HCT116 (cell line): ENCODE data around the gene BRIP1. TPM values are rescaled to one million over a fixed set of nuclear protein-coding genes. Genes with fewer than 3 reads are reported as not detected.

Source experiments
- ATAC-seq: fragments of 200-7000 bp; cut with Tn5 transposase; 2 replicates; pipeline ENCODE4 v1.9.1; 2020; ENCODE audit warnings: mild to moderate bottlenecking, moderate library complexity
- BruUV-seq: library from RNA; stranded (reverse); fragments of 400-500 nt; replicated peaks from 2 replicates; lab custom pipeline; 2021; lab: Mats Ljungman, UMichigan
- CTCF ChIA-PET: fragments of 300-600 bp; sonication (Branson Sonifier 250); formaldehyde crosslinking; loops from one replicate; lab custom pipeline; 2021; ENCODE audit warnings: antibody characterized with exemption; lab: Charles Lee
- POLR2A ChIA-PET: fragments of 300-600, 350-600 bp; sonication (Branson Sonifier 250); formaldehyde crosslinking; loops from one replicate; lab custom pipeline; 2021; ENCODE audit warnings: antibody characterized with exemption; lab: Charles Lee
- RAD21 ChIA-PET, 2 experiments: fragments of 300-600 bp; sonication (Branson Sonifier 250); formaldehyde crosslinking; loops; one replicate each; lab custom pipeline; 2023; ENCODE audit warnings: low total read pairs in 2 of 2; ENCODE audit not compliant: uncharacterized antibody in 2 of 2, unreplicated experiment in 2 of 2, low non-redundant PET in 1 of 2; lab: Charles Lee
- DNase-seq: peaks from one replicate; pipeline ENCODE4 v3.0.0-alpha.2; 2010; ENCODE audit warnings: low read depth, low spot score
- H2AFZ ChIP-seq: fragments of 200-600 bp; shearing (Covaris generic), sonication (generic); 2 replicates; pipeline ENCODE4 v1.6.1; 2017; ENCODE audit warnings: low read depth, mixed run types, mixed read lengths, antibody characterized with exemption, low read length; ENCODE audit not compliant: poor library complexity, severe bottlenecking
- H3K27ac ChIP-seq: 2 replicates; pipeline ENCODE4 v1.5.1; 2012; ENCODE audit warnings: low read depth, low read length
- H3K27me3 ChIP-seq: fragments of 200-600 bp; sonication (generic); 2 replicates; pipeline ENCODE4 v1.6.1; 2016; ENCODE audit warnings: mixed run types, low read length, mixed read lengths; ENCODE audit not compliant: insufficient read depth
- H3K36me3 ChIP-seq, 2 experiments: fragments of 200-500 bp in 1 of 2; fragments of 200-600 bp in 1 of 2; sonication (Bioruptor generic) in 1 of 2; sonication (generic) in 1 of 2; 2 replicates each; pipeline versions ENCODE4 v1.5.1 to v1.6.1; 2014 to 2016; ENCODE audit warnings: low read length in 2 of 2, inconsistent platforms in 1 of 2, mixed read lengths in 1 of 2, mixed run types in 1 of 2; ENCODE audit not compliant: insufficient read depth in 2 of 2, control insufficient read depth in 1 of 2
- H3K4me1 ChIP-seq, 2 experiments: fragments of 200-600 bp in 1 of 2; sonication (generic) in 1 of 2; 2 replicates each; pipeline versions ENCODE4 v1.5.1 to v1.6.1; 2012 to 2017; ENCODE audit warnings: low read length in 2 of 2, inconsistent platforms in 1 of 2, mild to moderate bottlenecking in 1 of 2, mixed read lengths in 1 of 2, mixed run types in 1 of 2, moderate library complexity in 1 of 2; ENCODE audit not compliant: insufficient read depth in 2 of 2, control insufficient read depth in 1 of 2
- H3K4me2 ChIP-seq: fragments of 200-600 bp; sonication (generic); 2 replicates; pipeline ENCODE4 v1.6.1; 2017; ENCODE audit warnings: mixed run types, low read length, mixed read lengths
- H3K4me3 ChIP-seq, 2 experiments: fragments of 200-600 bp in 1 of 2; sonication (generic) in 1 of 2; replicated peaks in 1 of 2; 2 replicates each; pipeline ENCODE4 v1.5.1; 2011 to 2016; ENCODE audit warnings: low read length in 2 of 2, control low read depth in 1 of 2, low read depth in 1 of 2, mild to moderate bottlenecking in 1 of 2, mixed read lengths in 1 of 2, mixed run types in 1 of 2
- H3K79me2 ChIP-seq: fragments of 200-600 bp; sonication (generic); 2 replicates; pipeline ENCODE4 v1.6.1; 2017; ENCODE audit warnings: mild to moderate bottlenecking, mixed run types, low read length, moderate library complexity, mixed read lengths; ENCODE audit not compliant: insufficient read depth
- H3K9ac ChIP-seq: fragments of 200-600 bp; sonication (generic); 2 replicates; pipeline ENCODE4 v1.6.1; 2016; ENCODE audit warnings: low read length, mixed read lengths
- H3K9me2 ChIP-seq: fragments of 200-600 bp; sonication (generic), shearing (Covaris generic); 2 replicates; pipeline ENCODE4 v1.6.1; 2017; ENCODE audit warnings: mixed run types, mild to moderate bottlenecking, moderate library complexity; ENCODE audit not compliant: insufficient read depth
- H3K9me3 ChIP-seq, 2 experiments: fragments of 200-500 bp in 1 of 2; fragments of 200-600 bp in 1 of 2; sonication (Bioruptor generic) in 1 of 2; sonication (generic) in 1 of 2; 2 replicates each; pipeline ENCODE4 v1.6.1; 2014 to 2017; ENCODE audit warnings: low read length in 2 of 2, mixed read lengths in 2 of 2, inconsistent platforms in 1 of 2, low read depth in 1 of 2, mild to moderate bottlenecking in 1 of 2, mixed run types in 1 of 2, moderate library complexity in 1 of 2; ENCODE audit not compliant: control insufficient read depth in 1 of 2, insufficient read depth in 1 of 2
- H4K20me1 ChIP-seq: fragments of 200-600 bp; sonication (generic), shearing (Covaris generic); 2 replicates; pipeline ENCODE4 v1.6.1; 2017; ENCODE audit warnings: mixed run types, mild to moderate bottlenecking, moderate library complexity; ENCODE audit not compliant: insufficient read depth
- CBX3 ChIP-seq: IDR thresholded peaks from 2 replicates; pipeline ENCODE4 v1.6.1; 2012; ENCODE audit warnings: low read depth
- CEBPB ChIP-seq: IDR thresholded peaks from 2 replicates; pipeline ENCODE4 v1.6.1; 2012; ENCODE audit warnings: low read depth
- EGR1 ChIP-seq: IDR thresholded peaks from 2 replicates; pipeline ENCODE4 v1.6.1; 2012; ENCODE audit warnings: low read depth
- EZH2phosphoT487 ChIP-seq: fragments of 200-600 bp; IDR thresholded peaks from 2 replicates; pipeline ENCODE4 v1.6.1; 2018; ENCODE audit warnings: antibody characterized with exemption, borderline replicate concordance
- FOSL1 ChIP-seq: IDR thresholded peaks from 2 replicates; pipeline ENCODE4 v1.6.1; 2012; ENCODE audit warnings: low read depth
- MAX ChIP-seq: IDR thresholded peaks from 2 replicates; pipeline ENCODE4 v1.6.1; 2012
- POLR2A ChIP-seq: IDR thresholded peaks from 2 replicates; pipeline ENCODE4 v1.7.0; 2011; ENCODE audit warnings: borderline replicate concordance; ENCODE audit not compliant: insufficient read depth, insufficient read length; ENCODE audit errors: extremely low read depth
- POLR2AphosphoS5 ChIP-seq: IDR thresholded peaks from 2 replicates; pipeline ENCODE4 v1.6.1; 2011; ENCODE audit warnings: mild to moderate bottlenecking, low read depth, low read length, moderate library complexity
- RAD21 ChIP-seq: IDR thresholded peaks from 2 replicates; pipeline ENCODE4 v1.6.1; 2012; ENCODE audit warnings: low read depth, mild to moderate bottlenecking
- REST ChIP-seq: IDR thresholded peaks from 2 replicates; pipeline ENCODE4 v1.6.1; 2012; ENCODE audit warnings: low read depth
- SIN3A ChIP-seq: IDR thresholded peaks from 2 replicates; pipeline ENCODE4 v1.6.1; 2012; ENCODE audit warnings: low read depth
- SP1 ChIP-seq: IDR thresholded peaks from 2 replicates; pipeline ENCODE4 v1.6.1; 2012; ENCODE audit warnings: low read depth
- SRF ChIP-seq: IDR thresholded peaks from 2 replicates; pipeline ENCODE4 v1.6.1; 2012; ENCODE audit warnings: low read depth
- TCF7L2 ChIP-seq: IDR thresholded peaks from 2 replicates; pipeline ENCODE4 v1.7.0; 2011; ENCODE audit warnings: borderline replicate concordance, inconsistent platforms; ENCODE audit not compliant: insufficient read depth, insufficient read length; ENCODE audit errors: extremely low read depth
- YY1 ChIP-seq: IDR thresholded peaks from 2 replicates; pipeline ENCODE4 v1.6.1; 2011; ENCODE audit warnings: low read length, low read depth, moderate library complexity, mild to moderate bottlenecking; ENCODE audit not compliant: insufficient replicate concordance; ENCODE audit errors: extremely low read depth
- ZFX ChIP-seq: fragments of 450-650 bp; IDR thresholded peaks from 2 replicates; pipeline ENCODE4 v1.6.1; 2017
- ZNF274 ChIP-seq: fragments of 200-500 bp; sonication (Bioruptor generic); IDR thresholded peaks from 2 replicates; pipeline ENCODE4 v1.6.1; 2014; ENCODE audit warnings: mild to moderate bottlenecking, low read depth, low read length, inconsistent platforms
- intact Hi-C: fragments of 100-400 bp; cut with micrococcal nuclease; formaldehyde crosslinking; loops from 2 replicates; pipeline ENCODE4 v1.10.0; 2022
- total RNA-seq: library from RNA; stranded (reverse); gene quantifications from one replicate; pipeline ENCODE4 v1.2.1, GENCODE V29; 2021; ENCODE audit not compliant: unreplicated experiment
- TF ChIP-seq, protein P1 (sequence below): IDR thresholded peaks from 2 replicates; pipeline ENCODE4 v1.6.1; 2011; ENCODE audit warnings: mild to moderate bottlenecking, low read length, moderate library complexity; ENCODE audit not compliant: insufficient replicate concordance; ENCODE audit errors: extremely low read depth
- TF ChIP-seq, protein P2 (sequence below): IDR thresholded peaks from 2 replicates; pipeline ENCODE4 v1.6.1; 2012
- TF ChIP-seq, protein P3 (sequence below), 3 experiments: fragments of 200-600 bp in 1 of 3; sonication (generic) in 1 of 3; IDR thresholded peaks in 2 of 3; conservative IDR thresholded peaks in 1 of 3; 2 replicates each; pipeline ENCODE4 v1.5.1; 2012 to 2017; ENCODE audit warnings: low read depth in 2 of 3, low read length in 2 of 3, antibody characterized with exemption in 1 of 3, borderline replicate concordance in 1 of 3, control low read depth in 1 of 3, mild to moderate bottlenecking in 1 of 3, mixed read lengths in 1 of 3, mixed run types in 1 of 3, moderate library complexity in 1 of 3; ENCODE audit not compliant: insufficient read depth in 1 of 3

BRIP1 gene
- total RNA-seq, 1 experiment from 2014 or later = 22.2 TPM

GRCh38 chr17:61701978-61702377, 161.3 kb downstream of the BRIP1 start:
- CTCF ChIA-PET = no interaction called here

More at GRCh38 chr17:61701978-61702377, 161.3 kb downstream of the BRIP1 start:
- Histone ChIP-seq H3K27me3 (no peaks in the 10 kb centered on the region), H3K9me2 (no peaks in the 10 kb centered on the region), H3K4me1 (no peaks in the 10 kb centered on the region), H2AFZ (no peak overlapping the region), H3K4me3 (no peak overlapping the region), H3K27ac (no peak overlapping the region), H3K9ac (no peak overlapping the region), H4K20me1 (no peaks in the 10 kb centered on the region), H3K4me2 (no peak overlapping the region), H3K79me2 (no peaks in the 10 kb centered on the region), H3K36me3 (no peaks in the 10 kb centered on the region), H3K9me3 (peaks cover 7 to 27% of the 10 kb centered on the region in 2 experiments; a peak in 3 of 4 replicates)
- POLR2A ChIA-PET = no interaction called here
- intact Hi-C loops = no loop called here
- DNase-seq (no peak), ATAC-seq (no peak)
- RAD21 ChIA-PET = no interaction called here
- BruUV-seq = no TSS peak
- TF ChIP-seq EZH2phosphoT487 = no peak
- no peak for TF ChIP-seq POLR2A
- no peak for TF ChIP-seq FOSL1
- no peak for TF ChIP-seq SRF
- TF ChIP-seq, protein P1, sequence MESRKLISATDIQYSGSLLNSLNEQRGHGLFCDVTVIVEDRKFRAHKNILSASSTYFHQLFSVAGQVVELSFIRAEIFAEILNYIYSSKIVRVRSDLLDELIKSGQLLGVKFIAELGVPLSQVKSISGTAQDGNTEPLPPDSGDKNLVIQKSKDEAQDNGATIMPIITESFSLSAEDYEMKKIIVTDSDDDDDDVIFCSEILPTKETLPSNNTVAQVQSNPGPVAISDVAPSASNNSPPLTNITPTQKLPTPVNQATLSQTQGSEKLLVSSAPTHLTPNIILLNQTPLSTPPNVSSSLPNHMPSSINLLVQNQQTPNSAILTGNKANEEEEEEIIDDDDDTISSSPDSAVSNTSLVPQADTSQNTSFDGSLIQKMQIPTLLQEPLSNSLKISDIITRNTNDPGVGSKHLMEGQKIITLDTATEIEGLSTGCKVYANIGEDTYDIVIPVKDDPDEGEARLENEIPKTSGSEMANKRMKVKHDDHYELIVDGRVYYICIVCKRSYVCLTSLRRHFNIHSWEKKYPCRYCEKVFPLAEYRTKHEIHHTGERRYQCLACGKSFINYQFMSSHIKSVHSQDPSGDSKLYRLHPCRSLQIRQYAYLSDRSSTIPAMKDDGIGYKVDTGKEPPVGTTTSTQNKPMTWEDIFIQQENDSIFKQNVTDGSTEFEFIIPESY = no peak
- TF ChIP-seq EGR1 = no peak
- TF ChIP-seq RAD21 = no peak
- no peak for TF ChIP-seq ZNF274
- TF ChIP-seq POLR2AphosphoS5 = no peak
- TF ChIP-seq CEBPB = no peak
- TF ChIP-seq YY1 = no peak
- no peak for TF ChIP-seq CBX3
- TF ChIP-seq ZFX = no peak
- TF ChIP-seq MAX = no peak
- TF ChIP-seq TCF7L2 = no peak
- TF ChIP-seq REST = no peak
- TF ChIP-seq, protein P2, sequence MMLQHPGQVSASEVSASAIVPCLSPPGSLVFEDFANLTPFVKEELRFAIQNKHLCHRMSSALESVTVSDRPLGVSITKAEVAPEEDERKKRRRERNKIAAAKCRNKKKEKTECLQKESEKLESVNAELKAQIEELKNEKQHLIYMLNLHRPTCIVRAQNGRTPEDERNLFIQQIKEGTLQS = no peak
- TF ChIP-seq SP1 = no peak
- TF ChIP-seq SIN3A = no peak
- TF ChIP-seq, protein P3, sequence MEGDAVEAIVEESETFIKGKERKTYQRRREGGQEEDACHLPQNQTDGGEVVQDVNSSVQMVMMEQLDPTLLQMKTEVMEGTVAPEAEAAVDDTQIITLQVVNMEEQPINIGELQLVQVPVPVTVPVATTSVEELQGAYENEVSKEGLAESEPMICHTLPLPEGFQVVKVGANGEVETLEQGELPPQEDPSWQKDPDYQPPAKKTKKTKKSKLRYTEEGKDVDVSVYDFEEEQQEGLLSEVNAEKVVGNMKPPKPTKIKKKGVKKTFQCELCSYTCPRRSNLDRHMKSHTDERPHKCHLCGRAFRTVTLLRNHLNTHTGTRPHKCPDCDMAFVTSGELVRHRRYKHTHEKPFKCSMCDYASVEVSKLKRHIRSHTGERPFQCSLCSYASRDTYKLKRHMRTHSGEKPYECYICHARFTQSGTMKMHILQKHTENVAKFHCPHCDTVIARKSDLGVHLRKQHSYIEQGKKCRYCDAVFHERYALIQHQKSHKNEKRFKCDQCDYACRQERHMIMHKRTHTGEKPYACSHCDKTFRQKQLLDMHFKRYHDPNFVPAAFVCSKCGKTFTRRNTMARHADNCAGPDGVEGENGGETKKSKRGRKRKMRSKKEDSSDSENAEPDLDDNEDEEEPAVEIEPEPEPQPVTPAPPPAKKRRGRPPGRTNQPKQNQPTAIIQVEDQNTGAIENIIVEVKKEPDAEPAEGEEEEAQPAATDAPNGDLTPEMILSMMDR (IDR thresholded peaks at IDR 0.05 in 2 of 3, conservative IDR thresholded peaks at IDR 0.05 in 1 of 3; ENCODE audit: borderline replicate concordance in 1 of 3, insufficient read depth in 1 of 3, low read depth in 2 of 3, low read length in 2 of 3) = no peak
